Heart left ventricle (tissue), 13 donors: ENCODE measurements around the gene UHRF1.

Experiments used
- CTCF ChIP-seq, 12 donors: fragments of 200-600 bp; sonication (generic) in 4 of 12; IDR thresholded peaks; one replicate each; pipeline versions ENCODE4 v1.5.0 to v1.8.0; 2018 to 2022; ENCODE audit warnings: antibody characterized with exemption in 12 of 12, mild to moderate bottlenecking in 5 of 12
- POLR2A ChIP-seq, 2 donors: fragments of 450-650 bp; IDR thresholded peaks; one replicate each; pipeline ENCODE4 v1.6.1; 2017; ENCODE audit warnings: antibody characterized with exemption in 2 of 2, mild to moderate bottlenecking in 2 of 2, moderate library complexity in 2 of 2
- donor health status: ischemic (EF 13 %, LVEDD 7.1; RV severe dilation, severe dysfunction).
- donor health status: DM: no; HTN: yes; CAD: no.
- donor health status: DM: no; HTN: no; CAD: no.
- donor health status: ischemic (EF 25% LVEDD 6.9; RV normal size, moderate dysfunction).
- donor health status: ischemic (EF 25% LVEDD 5.7; RV mildly dilated, moderate dysfunction).
- donor health status: ischemic (EF 35%, LVEDD 5.7; RV mildly dilated, moderate dysfunction).
- donor health status: nonischemic (EF 11% LVEDD 7.7; RV severe dilation, severe dysfunction).
- donor health status: DM: yes; HTN: yes; CAD: no.
- donor health status: PGD.
- donor health status: ischemic (EF 29% LVEDD 5.4; RV normal size, mild dysfunction).
- donor health status: nonischemic (EF 23%, LVEDD 6.1; RV moderate dilation, normal function).

- TF ChIP-seq POLR2A (IDR thresholded peaks at IDR 0.05), result no peak
- TF ChIP-seq CTCF (IDR thresholded peaks at IDR 0.05), result no peak
Observed at GRCh38 chr19:4910594-4911281, 1.4 kb downstream of the UHRF1 start.
